CD4-positive, alpha-beta T cell treated with Interleukin-4 for 1 hour (primary cell): Measurements from ENCODE around the gene MBLAC2.
A peak's percentile ranks its signal among the peaks of the same experiment; 100 is the strongest.

ENCODE experiments used
- DNase-seq, 2 donors: peaks; one replicate each; pipeline ENCODE4 v3.0.0-alpha.2; 2020 to 2022

The MBLAC2 gene

GRCh38 chr5:90474235-90475107 is at the start of gene MBLAC2, which contains the start of gene POLR3G:
MBLAC2 (minus strand) TSS chr5:90474771; CDS start chr5:90474292, 479 bp downstream.
POLR3G (plus strand) TSS chr5:90474864; CDS start chr5:90485568, 10,704 bp downstream.
- DNase-seq, result peak; percentile 93 to 95

GRCh38 chr5:90519081-90519480 is 44.5 kb upstream of the MBLAC2 start:
- no peak for DNase-seq

- DNase-seq, result no peak
Measured at GRCh38 chr5:90518661-90519060, 44.1 kb upstream of the MBLAC2 start.

GRCh38 chr5:90514520-90514919 is 39.9 kb upstream of the MBLAC2 start:
- no peak for DNase-seq

GRCh38 chr5:90510438-90510837 is 35.9 kb upstream of the MBLAC2 start:
- no peak for DNase-seq

- DNase-seq, result no peak
Measured at GRCh38 chr5:90506221-90506620, 31.6 kb upstream of the MBLAC2 start.

GRCh38 chr5:90504743-90505142 is 30.2 kb upstream of the MBLAC2 start:
- no peak for DNase-seq

- DNase-seq, result no peak
Measured at GRCh38 chr5:90503596-90503995, 29.0 kb upstream of the MBLAC2 start.

- no peak for DNase-seq
Measured at GRCh38 chr5:90495146-90495545, 20.6 kb upstream of the MBLAC2 start.

- DNase-seq, result no peak
Measured at GRCh38 chr5:90494043-90494442, 19.5 kb upstream of the MBLAC2 start.

GRCh38 chr5:90488791-90489190 is 14.2 kb upstream of the MBLAC2 start:
- DNase-seq, result no peak

- DNase-seq, result no peak
Measured at GRCh38 chr5:90484540-90484939, 10.0 kb upstream of the MBLAC2 start.

GRCh38 chr5:90483206-90483605 is 8.6 kb upstream of the MBLAC2 start:
- no peak for DNase-seq

- DNase-seq, result no peak
Measured at GRCh38 chr5:90480699-90481098, 6.1 kb upstream of the MBLAC2 start.

- DNase-seq, result no peak
Measured at GRCh38 chr5:90479611-90480385, 5.2 kb upstream of the MBLAC2 start.

GRCh38 chr5:90477621-90478215 is 3.1 kb upstream of the MBLAC2 start:
- DNase-seq, result no peak

GRCh38 chr5:90477073-90477472 is 2.5 kb upstream of the MBLAC2 start:
- no peak for DNase-seq

GRCh38 chr5:90476391-90476790 is 1.8 kb upstream of the MBLAC2 start:
- DNase-seq, result no peak

- DNase-seq, result no peak
Measured at GRCh38 chr5:90475436-90475980, 937 bp upstream of the MBLAC2 start.

- peak; percentile 9 to 14 for DNase-seq
Measured at GRCh38 chr5:90473396-90474234, 956 bp downstream of the MBLAC2 start.

GRCh38 chr5:90472783-90473395 is 1.7 kb downstream of the MBLAC2 start:
- DNase-seq, result no peak

GRCh38 chr5:90461288-90461687 is 13.3 kb downstream of the MBLAC2 start:
- DNase-seq, result no peak
